Measurements from ENCODE around the gene MRGPRX2.

The MRGPRX2 gene

GRCh38 chr11:19060629-19061028 lies at the start of gene MRGPRX2:
MRGPRX2 (minus strand) TSS chr11:19060717; CDS start chr11:19056402, 4,315 bp downstream.
- no peak for DNase-seq

GRCh38 chr11:19110295-19110694 lies 49.8 kb upstream of the MRGPRX2 start:
- DNase-seq = peak in 5 of 14 donors; percentile 3 to 12 (median 9)

- DNase-seq = no peak
Observed at GRCh38 chr11:19107125-19107524, 46.6 kb upstream of the MRGPRX2 start.

- DNase-seq = no peak
Observed at GRCh38 chr11:19105011-19105410, 44.5 kb upstream of the MRGPRX2 start.

- DNase-seq = no peak
Observed at GRCh38 chr11:19102521-19102900, 42.0 kb upstream of the MRGPRX2 start.

- no peak for DNase-seq
Observed at GRCh38 chr11:19101796-19102520, 41.4 kb upstream of the MRGPRX2 start.

- DNase-seq = no peak
Observed at GRCh38 chr11:19100885-19101284, 40.4 kb upstream of the MRGPRX2 start.

GRCh38 chr11:19099093-19099492 lies 38.6 kb upstream of the MRGPRX2 start:
- no peak for DNase-seq

- no peak for DNase-seq
Observed at GRCh38 chr11:19094859-19095258, 34.3 kb upstream of the MRGPRX2 start.

GRCh38 chr11:19093976-19094375 lies 33.5 kb upstream of the MRGPRX2 start:
- DNase-seq = no peak

- DNase-seq = no peak
Observed at GRCh38 chr11:19092850-19093249, 32.3 kb upstream of the MRGPRX2 start.

GRCh38 chr11:19092342-19092741 lies 31.8 kb upstream of the MRGPRX2 start:
- no peak for DNase-seq

- no peak for DNase-seq
Observed at GRCh38 chr11:19091366-19091765, 30.8 kb upstream of the MRGPRX2 start.

GRCh38 chr11:19089421-19089820 lies 28.9 kb upstream of the MRGPRX2 start:
- no peak for DNase-seq

GRCh38 chr11:19088791-19089190 lies 28.3 kb upstream of the MRGPRX2 start:
- no peak for DNase-seq

- DNase-seq = no peak
Observed at GRCh38 chr11:19087658-19088057, 27.1 kb upstream of the MRGPRX2 start.

GRCh38 chr11:19084661-19085315 lies 24.3 kb upstream of the MRGPRX2 start:
- DNase-seq = no peak

GRCh38 chr11:19083166-19083565 lies 22.6 kb upstream of the MRGPRX2 start:
- no peak for DNase-seq

- peak in 2 of 14 donors; percentile 4 to 9 for DNase-seq
Observed at GRCh38 chr11:19080579-19080993, 20.1 kb upstream of the MRGPRX2 start.

- DNase-seq = peak in 5 of 14 donors; percentile 5 to 54 (median 43)
Observed at GRCh38 chr11:19079643-19080440, 19.3 kb upstream of the MRGPRX2 start.

- DNase-seq = no peak
Observed at GRCh38 chr11:19077965-19078364, 17.4 kb upstream of the MRGPRX2 start.

GRCh38 chr11:19076744-19077589 lies 16.4 kb upstream of the MRGPRX2 start:
- DNase-seq = peak in 11 of 14 donors; percentile 1 to 56 (median 28)

Measured in C1 segment of cervical spinal cord (tissue), 14 donors.